HG03378 (cell line): Measurements from ENCODE around the gene GCH1.
A peak's percentile ranks its signal among the peaks of the same experiment; 100 is the strongest.
"Not testable (repeated sequence)": the region's sequence is repeated elsewhere in the genome, so short reads cannot be mapped to it uniquely, and the experiment has no call there.

ENCODE experiments used
- ATAC-seq: cut with Tn5 transposase; IDR thresholded peaks from one replicate; pipeline ENCODE4 v1.9.1; 2021; ENCODE audit warnings: mild to moderate bottlenecking, moderate library complexity; ENCODE audit not compliant: unreplicated experiment

GCH1 gene

DNA sequence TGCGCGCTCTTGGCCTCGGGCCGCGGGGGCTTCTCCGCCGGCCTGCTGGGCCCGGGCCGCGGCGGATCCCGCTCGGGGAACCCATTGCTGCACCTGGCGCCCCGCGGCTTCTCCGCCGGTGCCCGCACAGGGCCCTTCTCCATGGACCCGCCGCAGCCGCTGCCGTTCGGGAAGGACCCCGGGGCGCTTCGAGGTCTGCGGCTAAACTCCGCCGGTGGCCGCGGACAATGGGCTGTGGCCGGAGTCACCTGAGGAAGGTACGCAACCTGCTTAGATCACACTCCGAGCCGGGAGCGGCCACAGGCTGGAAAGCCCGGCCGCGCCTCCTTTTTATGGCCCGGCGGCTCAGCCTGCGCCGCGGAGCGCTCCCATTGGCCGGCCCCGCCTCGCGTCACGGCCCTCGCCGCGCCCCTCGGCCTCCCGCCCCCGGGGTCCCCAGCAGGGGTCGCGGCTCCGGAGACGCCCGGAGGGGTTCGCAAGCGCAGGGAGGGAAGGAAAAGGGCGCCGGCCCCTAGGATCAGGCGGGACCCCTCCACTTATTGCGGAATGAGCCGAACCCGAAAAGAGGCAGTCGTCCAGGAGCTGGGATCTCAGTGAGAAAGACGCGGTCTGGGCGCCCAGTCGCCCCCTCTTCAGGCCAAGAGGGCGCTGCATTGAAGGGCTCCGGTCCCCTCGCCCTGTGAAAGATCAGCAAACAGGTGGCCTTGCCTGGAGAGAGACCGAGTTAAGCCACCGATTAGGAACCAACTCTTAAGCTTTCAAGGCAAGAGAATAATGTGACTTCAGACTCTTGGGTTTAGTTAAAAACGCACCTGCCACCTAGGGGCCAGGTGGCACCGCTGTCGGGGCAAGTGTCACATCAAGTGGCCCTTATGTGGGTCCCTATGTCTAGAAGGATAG is at the start of gene GCH1:
TSS of gene GCH1 (minus strand) at position 306 of the 900 bp plus-strand sequence. CDS start at position 143, 163 bp downstream.
- ATAC-seq: peak; percentile 59

- no peak for ATAC-seq
These were observed 44.6 kb upstream of the GCH1 start for GRCh38 chr14:54947230-54947629.

GRCh38 chr14:54946500-54946899 is 43.9 kb upstream of the GCH1 start:
- ATAC-seq: no peak

DNA sequence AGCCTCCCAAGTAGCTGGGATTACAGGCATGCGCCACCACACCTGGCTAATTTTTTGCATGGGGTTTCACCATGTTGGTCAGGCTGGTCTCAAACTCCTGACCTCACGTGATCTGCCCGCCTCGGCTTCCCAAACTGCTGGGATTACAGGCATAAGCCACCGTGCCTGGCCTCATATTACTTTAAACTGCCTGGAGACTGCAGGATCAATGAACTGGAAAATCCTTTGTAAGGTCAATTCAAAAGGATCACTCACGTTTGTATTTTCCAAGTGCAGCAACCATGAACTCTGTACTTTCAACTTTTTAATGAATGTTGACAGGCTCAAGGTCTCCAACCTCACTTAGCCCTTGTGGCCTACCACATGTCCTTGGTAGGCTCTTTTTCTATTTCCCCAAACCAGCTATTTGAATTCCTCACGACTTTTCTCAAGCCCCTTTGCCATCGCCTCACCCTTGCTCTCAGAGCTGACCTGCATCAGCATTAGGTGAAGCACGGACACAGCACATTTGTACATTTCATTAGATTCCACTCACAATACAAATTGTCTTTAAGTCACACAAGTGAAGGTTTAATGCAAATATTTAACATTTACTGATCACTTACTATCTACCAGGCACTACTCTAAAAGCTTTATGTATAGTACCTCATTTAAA is 42.2 kb upstream of the GCH1 start:
- ATAC-seq: no peak

- ATAC-seq: no peak
These were observed 40.3 kb upstream of the GCH1 start for GRCh38 chr14:54942913-54943312.

DNA sequence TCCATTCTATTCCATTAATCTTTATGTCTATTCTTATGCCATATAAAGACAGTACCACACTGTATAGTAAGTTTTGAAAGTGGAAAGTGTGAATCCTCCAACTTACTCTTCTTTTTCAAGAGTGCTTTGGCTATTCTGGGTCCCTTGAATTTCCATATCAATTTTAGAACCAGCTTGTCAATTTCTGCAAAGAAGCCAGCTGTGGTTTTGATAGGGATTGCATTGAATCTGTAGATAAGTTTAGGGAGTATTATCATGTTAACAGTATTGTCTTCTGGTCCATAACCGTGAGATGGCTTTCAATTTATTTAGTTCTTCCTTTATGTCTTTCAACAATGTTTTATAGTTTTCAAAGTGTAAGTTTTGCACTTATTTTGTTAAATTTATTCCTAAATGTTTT is 34.2 kb upstream of the GCH1 start:
- no peak for ATAC-seq

DNA sequence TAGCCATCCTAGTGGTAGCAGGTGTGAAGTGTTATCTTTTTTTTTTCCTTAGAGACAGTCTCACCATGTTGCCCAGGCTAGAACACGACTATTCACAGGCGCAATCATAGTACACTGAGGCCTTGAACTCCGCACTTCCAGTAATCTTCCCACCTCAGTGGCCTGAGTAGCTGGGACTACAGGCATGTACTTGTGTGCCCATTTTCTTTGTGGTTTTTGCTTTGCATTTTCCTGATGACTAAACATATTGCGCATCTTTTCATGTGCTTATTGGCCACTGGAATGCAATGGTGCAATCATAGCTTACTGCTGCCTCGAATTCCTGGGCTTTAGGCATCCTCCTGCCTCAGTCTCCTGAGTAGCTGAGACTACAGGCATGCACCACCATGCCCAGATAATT is 33.3 kb upstream of the GCH1 start:
- ATAC-seq: no peak

DNA sequence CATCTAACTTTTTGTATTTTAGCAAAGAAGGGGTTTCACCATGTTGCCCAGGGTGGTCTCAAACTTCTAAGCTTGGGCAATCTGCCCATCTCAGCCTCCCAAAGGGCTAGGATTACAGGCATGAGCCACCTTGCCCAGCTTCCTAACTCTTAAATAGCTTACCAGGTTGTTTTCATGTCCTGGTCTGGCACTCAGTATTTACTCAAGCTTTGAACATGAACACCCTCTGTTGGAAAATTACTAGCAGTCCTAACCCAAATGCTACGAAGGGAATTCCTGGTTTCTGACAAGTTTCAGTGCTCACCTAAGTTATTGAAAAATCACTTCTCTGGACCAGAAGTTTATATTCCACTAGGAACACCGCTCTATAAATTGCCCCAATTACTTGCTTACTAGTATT is 32.5 kb upstream of the GCH1 start:
- ATAC-seq: no peak

- no peak for ATAC-seq
These were observed 30.4 kb upstream of the GCH1 start for GRCh38 chr14:54933006-54933405.

DNA sequence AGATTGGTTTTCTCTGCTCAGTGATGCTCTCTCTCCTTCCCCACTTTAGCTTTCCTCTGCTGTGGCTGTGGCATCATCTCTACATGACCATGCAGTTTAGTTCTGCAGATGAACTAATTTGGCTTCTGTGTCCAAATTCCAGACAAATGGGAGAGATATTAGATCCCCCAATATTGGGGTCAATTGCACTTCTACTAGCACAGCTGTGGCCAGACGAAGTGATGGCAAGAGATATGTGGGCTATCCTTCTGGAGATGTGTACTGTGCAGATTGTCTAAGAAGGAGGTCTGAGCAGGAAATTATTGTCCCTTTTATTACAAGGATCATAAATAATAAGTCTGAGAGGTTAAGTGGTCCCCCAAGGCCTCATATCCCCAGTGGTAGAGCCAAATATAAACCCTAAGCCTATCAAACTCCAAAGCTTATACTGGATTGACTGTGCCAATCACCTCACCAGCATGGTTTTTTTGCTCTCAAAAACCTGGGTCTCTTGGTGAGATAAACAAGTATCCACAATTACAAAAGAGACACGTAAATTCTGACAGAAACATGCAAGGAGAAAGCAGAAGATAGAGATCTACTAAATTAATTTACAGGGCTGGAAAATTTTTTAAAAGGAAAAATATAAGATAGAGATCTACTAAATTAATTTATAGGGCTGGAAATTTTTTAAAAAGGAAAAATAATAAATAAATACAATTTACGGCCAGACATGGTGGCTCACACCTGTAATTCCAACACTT is 29.1 kb upstream of the GCH1 start:
- no peak for ATAC-seq

GRCh38 chr14:54931101-54931500 is 28.5 kb upstream of the GCH1 start:
- ATAC-seq: no peak

- no peak for ATAC-seq
These were observed 26.9 kb upstream of the GCH1 start for GRCh38 chr14:54929556-54929955.

DNA sequence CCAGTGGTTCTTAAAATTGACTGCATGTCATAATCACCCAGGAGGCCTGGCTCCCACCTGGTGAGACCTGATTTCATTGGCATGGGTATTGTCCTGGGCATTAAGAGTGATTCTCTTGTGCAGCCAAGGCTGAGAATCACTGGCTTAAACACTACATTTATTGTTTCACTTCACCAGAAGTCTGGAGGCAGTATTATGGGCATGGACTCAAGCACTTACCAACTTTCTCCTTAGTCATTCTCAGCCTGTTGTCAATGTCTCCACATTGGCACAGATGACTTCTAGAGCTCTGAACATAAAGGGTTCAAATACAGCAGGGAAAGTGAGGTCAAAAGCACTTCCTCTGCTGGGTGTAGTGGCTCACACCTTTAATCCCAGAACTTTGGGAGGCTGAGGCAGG is 25.6 kb upstream of the GCH1 start:
- no peak for ATAC-seq

GRCh38 chr14:54927551-54927950 is 24.9 kb upstream of the GCH1 start:
- ATAC-seq: no peak

DNA sequence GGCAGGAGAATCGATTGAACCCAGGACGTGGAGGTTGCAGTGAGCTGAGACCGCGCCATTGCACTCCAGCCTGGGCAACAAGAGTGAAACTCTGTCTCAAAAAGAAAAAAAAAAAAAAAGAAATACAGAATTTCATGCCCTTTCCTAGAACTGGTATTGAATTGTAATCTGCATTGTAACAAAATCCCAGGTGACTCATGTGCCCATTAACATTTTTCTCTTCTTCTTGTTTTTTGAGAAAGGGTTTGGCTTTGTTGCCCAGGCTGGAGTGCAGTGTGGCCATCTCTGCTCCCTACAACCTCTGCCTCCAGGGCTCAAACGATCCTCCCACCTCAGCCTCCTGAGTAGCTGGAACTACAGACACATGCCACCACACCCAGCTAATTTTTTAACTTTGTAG is 23.9 kb upstream of the GCH1 start:
- ATAC-seq: not testable (repeated sequence)

GRCh38 chr14:54922598-54922997 is 20.0 kb upstream of the GCH1 start:
- no peak for ATAC-seq

DNA sequence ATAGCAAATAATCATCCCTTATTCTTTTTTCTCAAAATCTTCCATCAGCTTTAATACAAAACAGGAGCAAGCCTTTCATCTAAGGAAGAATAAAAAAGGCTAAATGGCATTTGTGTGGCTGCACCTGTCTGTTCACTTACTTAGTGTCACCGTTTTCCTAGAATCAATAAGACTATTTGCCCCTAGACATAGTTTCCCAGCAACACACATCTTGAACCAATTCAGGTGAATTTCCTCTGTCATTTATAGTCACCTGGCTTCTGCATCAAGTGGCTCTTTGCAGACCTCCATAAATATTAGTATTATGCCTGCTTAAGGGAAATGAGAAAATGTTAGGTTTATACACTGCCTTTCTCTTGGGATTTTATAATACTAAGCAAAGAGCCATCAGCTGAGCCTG is 17.4 kb upstream of the GCH1 start:
- no peak for ATAC-seq

DNA sequence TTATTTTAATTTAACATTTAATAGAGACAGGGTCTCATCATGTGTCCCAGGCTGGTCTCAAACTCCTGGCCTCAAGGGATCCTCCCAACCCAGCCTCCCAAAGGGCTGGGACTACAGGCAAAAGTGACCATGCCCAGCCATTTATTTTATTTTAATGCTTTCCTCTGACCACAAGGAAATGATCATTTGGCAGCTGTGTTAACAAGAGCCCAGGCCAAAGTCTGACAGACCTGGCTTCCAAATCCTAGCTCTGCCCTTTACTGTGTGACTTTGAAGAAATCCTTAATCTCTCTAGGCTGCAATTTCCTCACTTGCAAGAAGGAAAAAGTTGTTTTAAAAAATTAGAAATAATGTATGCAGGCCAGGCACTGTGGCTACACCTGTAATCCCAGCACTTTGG is 16.7 kb upstream of the GCH1 start:
- no peak for ATAC-seq

DNA sequence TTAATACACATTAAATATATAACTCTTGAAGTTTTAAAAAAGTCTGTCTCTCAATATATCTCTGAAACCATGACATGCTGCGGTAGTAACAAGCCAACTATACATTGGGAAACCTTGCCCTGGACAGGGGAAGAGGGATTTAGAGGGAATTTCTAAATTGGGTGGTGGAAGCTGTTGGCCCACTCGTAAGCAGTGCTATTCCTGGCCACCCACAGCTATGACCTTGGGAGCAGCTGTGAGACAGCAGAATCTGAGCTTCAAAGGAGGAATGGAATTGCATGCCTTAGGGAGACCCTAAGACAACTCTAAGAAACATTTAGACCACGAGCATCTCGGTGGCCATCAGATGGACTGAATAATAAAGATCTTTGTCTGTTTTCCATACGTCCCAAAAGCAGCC is 15.8 kb upstream of the GCH1 start:
- ATAC-seq: no peak

- ATAC-seq: no peak
These were observed 13.5 kb upstream of the GCH1 start for GRCh38 chr14:54916101-54916500.

DNA sequence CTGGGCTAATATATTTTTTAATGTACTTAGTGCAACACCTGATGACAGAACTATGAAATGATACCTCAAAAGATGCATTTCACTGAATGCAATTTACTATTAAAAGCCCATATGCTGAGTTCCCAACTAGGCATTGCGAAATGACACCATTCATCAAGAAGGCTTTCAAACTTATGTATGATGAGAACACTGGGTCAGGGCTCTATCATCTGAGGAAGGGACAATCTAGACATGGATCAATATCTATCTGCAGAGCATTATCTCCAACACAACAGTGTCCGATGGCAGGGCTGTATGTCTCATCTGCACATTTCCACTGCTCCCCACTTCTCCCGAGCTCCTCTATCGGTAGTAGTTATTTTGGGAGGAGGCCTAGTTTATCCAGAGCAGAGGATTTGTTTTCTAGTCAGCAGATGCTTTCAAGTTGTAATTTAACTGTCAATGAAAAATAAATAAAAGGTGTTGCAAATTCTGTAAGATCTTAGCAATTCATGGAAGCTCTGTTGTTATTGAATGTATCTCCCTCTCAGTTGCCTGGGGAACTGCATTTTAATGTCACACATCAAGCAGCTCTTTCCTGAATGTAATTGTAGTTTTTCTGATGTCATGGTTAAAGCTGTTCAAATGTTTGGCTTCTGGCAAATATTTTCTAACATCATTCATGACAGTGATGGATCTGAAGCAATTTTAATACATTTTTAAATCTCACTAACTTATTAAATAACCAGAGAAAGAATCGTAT is 7.4 kb upstream of the GCH1 start:
- no peak for ATAC-seq
